RCC 7860 (cell line): ENCODE data around the gene TMEM187.
"Not testable (repeated sequence)": the region's sequence is repeated elsewhere in the genome, so short reads cannot be mapped to it uniquely, and the experiment has no call there.

Source experiments
- DNase-seq: peaks from one replicate; pipeline ENCODE4 v3.0.0-alpha.2; 2015; ENCODE audit warnings: low spot score
- FAIRE-seq: peaks from 2 replicates; lab custom pipeline; 2012; peaks lifted over from hg19 to GRCh38; lab: Jason Lieb, UNC

The TMEM187 gene

GRCh38 chrX:153970357-153971123, 2.0 kb upstream of the TMEM187 start:
- FAIRE-seq (no peak), DNase-seq (peak; percentile 37)

DNA sequence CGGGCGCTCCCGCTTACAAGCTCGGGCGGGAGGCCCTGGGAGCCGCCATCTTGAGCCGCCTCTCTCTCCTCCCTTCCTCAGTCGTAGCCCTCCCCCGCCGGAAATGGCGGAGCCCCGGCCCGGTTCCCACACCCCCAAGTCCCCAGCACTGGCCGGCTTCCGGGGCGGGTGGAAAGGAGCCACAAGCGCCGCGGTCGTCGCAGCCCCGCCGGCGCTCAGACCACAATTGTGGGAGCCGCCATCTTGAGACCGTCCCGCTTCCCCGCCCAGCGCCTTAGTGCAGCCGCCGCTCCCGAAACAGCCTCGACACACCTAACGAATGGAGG, 1.5 kb upstream of the TMEM187 start:
- DNase-seq = peak; percentile 67
- peak; percentile 77 for FAIRE-seq

DNA sequence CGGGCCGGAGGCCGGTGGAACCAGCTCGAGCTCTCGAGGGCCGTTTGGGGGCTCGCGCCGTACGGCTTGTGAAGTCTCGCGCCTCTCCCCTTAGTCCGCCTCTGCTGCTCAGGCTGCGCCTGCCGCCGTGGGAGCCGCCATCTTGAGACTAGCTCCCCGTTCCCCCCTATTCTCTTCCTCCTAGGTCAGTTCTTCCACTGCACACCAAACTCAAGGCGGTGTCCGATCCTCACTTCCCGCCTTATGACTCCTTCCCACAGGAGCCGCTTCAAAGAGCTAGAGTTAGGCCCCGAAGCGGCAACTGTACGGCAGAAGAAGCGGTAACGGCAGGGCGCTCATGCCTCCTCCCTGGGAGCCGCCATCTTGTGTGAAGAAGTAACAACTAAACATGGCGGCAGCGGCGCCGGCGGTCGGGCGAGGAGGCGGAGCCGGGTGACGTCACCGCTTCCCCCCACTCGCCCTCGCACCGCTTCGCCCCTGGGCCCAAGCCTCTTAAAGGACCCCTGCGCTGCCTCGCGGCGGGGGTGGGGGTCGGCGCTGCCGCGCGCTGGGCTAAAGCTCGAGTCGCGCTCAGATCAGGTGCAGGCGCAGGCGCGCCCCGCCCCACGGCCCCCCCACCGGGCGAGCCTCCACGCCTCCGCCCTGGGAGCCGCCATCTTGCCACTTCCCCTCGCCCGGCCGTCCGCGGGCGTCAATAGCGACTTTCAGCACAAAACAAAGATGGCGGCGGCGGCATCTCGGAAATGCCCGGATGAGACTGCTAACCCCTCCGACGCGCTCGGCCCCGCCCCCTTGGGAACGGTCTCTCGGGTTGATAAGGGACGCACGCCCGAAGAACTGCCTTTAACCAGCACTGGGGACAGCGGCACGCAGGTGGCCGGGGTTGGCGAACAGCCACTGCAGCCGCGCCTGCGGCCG, 845 bp upstream of the TMEM187 start, which contains the start of gene HCFC1:
HCFC1 (minus strand) TSS at position 369 of the 918 bp plus-strand sequence. CDS start 978 bp downstream, outside the sequence.
- no peak for FAIRE-seq

GRCh38 chrX:153973127-153974002, 811 bp downstream of the TMEM187 start:
- FAIRE-seq (no peak), DNase-seq (no peak)

More for the DNA sequence above, 845 bp upstream of the TMEM187 start, which contains the start of gene HCFC1:
- DNase-seq = peak; percentile 78

- DNase-seq (no peak), FAIRE-seq (no peak)
Observed at GRCh38 chrX:153974003-153974725, 1.6 kb downstream of the TMEM187 start.

- FAIRE-seq = no peak
- no peak for DNase-seq
Observed at GRCh38 chrX:153974726-153975286, 2.3 kb downstream of the TMEM187 start.

GRCh38 chrX:153980394-153980793, 7.8 kb downstream of the TMEM187 start:
- FAIRE-seq, DNase-seq: not testable (repeated sequence)

- FAIRE-seq (no peak), DNase-seq (no peak)
Observed at GRCh38 chrX:153981231-153981630, 8.7 kb downstream of the TMEM187 start.

GRCh38 chrX:153981771-153982533, 9.4 kb downstream of the TMEM187 start:
- DNase-seq = no peak
- FAIRE-seq = no peak

DNA sequence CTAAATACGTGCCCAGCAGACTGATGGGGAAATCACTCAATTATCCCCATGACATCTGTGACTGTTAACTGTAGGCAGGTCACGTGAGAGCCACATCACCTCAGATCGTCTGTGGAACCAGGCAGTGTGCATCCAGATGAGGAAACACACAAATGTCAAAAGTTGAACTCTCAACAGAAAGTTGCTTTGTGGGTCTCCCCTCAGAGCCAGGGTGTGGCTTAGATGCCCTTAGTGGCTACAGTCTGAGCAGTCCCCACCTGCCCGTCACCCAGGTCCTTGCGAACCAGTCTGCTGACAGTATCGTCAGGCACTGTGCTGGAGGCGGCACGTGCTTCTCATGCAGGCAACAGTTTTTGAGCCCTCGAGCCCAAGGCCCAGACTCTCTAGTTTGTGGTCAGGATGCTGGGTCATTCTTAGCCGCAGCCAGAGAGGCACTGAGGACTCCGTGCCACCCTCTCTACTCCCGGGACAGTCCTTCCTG, 10.8 kb downstream of the TMEM187 start:
- FAIRE-seq = no peak
- no peak for DNase-seq

DNA sequence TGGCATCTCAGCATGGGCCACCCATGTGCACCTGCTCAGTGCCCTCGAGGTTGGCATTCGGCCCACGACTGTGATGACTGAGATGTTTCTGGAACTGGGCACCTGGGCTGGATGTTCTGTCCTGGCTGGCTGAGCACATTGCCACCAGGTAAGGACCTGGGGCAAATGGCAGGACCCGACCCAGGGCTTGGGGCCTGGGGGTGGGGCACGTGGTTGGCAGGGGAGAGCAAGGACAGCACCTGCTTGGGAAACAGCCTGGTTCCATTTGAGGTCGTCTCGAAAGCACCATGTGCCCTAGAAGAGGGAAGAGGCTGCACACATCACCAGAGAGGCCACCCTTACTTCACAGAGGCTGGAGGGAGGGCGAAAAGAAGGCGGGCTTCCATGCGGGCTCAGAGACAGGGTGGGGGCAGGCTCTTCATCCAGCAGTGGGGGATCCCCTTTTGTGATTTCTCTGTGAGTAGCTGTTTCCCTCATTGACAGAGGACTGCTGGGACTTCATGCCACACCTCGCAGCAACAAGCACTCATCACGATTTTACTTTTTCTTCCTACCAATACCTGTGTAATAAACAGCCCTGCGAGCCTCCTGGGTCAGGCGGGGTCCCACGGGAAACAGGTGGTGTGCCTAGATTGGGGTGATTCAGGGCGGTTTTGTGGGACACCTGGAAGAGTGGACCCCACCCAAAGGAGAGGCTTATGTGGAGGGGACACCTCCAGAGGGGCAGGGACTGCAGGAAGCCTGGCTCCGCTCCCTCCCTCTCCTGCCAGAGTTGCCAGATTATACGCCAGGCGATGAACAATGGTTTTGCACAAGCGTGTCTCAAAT, 12.0 kb downstream of the TMEM187 start:
- DNase-seq (no peak), FAIRE-seq (no peak)

- FAIRE-seq = no peak
Observed at GRCh38 chrX:153988493-153988892, 15.9 kb downstream of the TMEM187 start.

DNA sequence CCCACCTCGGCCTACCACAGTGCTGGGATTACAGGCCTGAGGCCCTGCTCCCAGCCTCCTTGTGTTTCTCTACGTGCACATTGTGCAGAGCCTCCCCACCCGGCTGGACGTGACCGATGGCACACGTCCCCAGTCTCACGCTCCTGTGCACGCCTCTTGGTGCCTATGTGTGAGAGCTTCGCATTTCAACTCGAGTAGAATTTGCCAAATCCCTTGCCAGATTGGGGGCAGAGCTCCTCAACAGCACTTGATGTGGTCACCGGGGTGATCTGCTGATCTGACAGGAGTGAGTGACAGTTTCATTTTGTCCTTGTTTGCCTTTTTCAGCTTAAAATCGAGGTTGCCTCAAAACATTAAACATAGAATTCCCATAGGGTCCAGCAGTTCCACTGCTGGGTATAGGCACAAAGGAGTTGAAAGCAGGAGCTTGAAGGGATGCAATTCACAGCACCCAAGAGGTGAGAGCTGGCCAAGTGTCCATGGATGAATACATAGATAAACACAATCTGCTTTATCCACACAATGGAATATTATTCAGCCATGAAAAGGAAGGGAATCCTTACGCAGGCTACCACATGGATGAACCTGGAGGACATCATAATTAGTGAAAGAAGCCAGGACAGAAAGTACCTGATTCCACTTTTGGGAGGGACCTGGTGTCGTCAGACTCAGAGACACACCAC, 17.6 kb downstream of the TMEM187 start:
- no peak for DNase-seq
- FAIRE-seq = no peak

More at GRCh38 chrX:153988493-153988892, 15.9 kb downstream of the TMEM187 start:
- no peak for DNase-seq

- FAIRE-seq = no peak
- DNase-seq = no peak
Observed at GRCh38 chrX:153991013-153991580, 18.5 kb downstream of the TMEM187 start.

- DNase-seq = no peak
- no peak for FAIRE-seq
Observed at GRCh38 chrX:153992180-153992579, 19.6 kb downstream of the TMEM187 start.

- FAIRE-seq = no peak
- no peak for DNase-seq
Observed at GRCh38 chrX:153993079-153993478, 20.5 kb downstream of the TMEM187 start.

DNA sequence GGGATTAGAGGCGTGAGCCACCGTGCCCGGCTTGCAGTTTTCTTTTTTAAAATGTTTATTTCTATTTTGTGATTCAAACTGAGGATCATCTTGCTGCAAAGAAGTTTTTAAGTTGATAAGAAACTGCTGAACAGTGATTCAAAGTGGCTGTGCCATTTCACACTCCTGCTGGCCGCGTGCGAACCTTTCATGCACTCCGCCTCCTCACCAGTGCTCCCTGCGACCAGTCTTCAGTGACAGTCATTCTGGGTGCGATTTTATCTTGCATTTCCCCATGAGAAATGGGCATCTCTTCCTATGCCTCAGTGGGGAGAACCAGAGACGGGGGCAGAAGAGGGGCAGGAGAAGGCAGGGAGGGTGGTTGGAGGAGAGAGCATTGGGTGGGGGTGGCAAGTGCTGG, 21.4 kb downstream of the TMEM187 start:
- FAIRE-seq (no peak), DNase-seq (no peak)
